Effector CD4-positive, alpha-beta T cell (primary cell): Measurements from ENCODE around the gene ADARB1.

ENCODE experiments used
- DNase-seq: peaks from one replicate; pipeline ENCODE4 v3.0.0-alpha.2; 2020

The ADARB1 gene

DNA sequence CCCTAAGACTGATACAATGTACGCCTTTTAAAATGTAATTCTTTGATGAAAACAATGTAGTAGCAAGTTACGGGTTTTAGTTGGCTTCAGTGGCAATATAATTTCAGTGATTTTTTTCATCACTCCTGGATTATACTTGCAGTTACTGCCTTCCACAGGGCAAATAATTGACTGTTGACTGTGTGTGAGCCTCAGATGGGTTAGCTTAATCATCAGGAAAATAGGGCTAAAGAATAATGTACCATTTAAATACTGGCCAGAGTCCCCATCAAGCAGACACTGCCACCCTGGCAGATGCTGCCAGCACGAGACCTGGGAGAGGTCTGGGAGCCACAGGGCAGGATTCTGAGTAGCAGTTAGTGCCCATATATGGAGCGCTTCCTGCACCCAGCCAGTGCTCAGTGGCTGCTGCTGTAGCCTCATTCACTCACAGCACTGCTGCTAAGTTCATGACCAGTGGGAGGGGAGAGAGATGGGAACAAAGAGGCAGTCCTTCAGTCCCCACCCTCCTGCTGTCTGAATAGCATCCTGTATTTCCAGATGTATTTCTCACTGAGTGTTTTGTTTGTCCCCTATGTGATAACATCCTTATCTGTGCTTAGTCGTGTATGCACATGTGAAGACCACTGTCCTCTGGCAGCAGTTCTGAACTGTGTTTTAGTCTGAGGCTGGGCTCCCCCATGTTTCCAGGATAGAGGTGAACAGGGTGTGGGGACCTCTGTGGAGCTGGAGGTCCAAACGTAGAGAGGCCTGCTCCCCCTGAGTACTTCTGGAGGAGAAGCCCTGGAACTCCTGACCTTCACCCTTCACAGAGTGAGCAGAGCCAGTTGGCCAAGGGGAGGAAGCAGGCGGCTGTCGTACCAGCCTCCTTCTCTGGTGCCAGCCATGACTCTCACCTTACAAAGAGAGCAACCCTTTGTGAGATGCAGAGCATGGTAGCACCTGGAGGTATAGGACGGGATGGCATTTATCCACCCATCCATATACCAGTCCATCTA lies 80.4 kb downstream of the ADARB1 start:
- DNase-seq: no peak

DNA sequence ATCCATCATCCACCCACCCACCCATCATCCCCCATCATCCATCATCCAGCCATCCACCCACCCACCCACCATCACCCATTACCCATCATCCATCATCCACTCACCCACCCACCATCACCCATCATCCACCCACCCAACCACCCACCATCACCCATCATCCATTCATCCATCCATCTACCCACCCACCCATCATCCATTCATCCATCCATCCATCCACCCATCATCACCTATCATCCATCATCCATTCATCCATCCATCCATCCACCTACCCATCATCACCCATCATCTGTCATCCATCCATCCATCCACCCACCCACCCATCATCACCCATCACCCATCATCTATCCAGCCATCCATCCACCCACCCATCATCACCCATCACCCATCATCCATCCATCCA lies 81.5 kb downstream of the ADARB1 start:
- DNase-seq: no peak

DNA sequence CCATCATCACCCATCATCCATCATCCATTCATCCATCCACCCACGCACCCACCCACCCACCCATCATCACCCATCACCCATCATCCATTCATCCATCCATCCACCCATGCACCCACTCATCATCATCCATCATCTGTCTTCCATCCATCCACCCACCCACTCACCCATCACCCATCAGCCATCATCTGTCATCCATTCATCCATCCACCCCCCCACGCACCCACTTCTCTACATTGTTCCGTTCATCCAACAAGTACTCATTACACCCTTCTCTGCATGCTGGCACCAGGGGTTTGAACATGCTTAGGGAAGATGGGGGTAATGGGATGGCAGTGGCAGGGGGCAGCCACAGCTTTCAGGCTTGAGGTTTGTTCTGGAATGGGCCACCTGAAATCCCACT lies 82.1 kb downstream of the ADARB1 start:
- no peak for DNase-seq

DNA sequence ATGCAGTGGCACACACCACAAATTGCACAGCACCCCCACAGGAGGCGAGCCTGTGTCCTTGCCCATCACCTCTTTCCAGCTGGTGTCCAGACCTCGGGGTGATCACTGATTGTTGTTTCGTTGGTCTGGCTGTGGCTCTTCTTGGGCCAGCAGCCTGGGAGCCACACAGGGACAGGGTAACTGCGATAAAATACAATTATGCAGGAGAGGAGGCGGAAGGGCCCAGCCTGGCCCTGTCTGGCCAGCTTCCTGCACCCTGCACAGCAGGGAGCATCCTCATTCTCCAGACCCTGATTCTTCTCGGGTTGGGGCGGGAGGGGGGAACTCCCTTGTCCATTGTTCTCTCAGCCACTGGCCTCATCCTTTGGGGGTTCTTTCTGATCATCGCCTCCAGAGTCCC lies 83.6 kb downstream of the ADARB1 start:
- no peak for DNase-seq

- DNase-seq: no peak
These were observed 84.4 kb downstream of the ADARB1 start for GRCh38 chr21:45158491-45159423.

- no peak for DNase-seq
These were observed 85.8 kb downstream of the ADARB1 start for GRCh38 chr21:45160198-45160597.

DNA sequence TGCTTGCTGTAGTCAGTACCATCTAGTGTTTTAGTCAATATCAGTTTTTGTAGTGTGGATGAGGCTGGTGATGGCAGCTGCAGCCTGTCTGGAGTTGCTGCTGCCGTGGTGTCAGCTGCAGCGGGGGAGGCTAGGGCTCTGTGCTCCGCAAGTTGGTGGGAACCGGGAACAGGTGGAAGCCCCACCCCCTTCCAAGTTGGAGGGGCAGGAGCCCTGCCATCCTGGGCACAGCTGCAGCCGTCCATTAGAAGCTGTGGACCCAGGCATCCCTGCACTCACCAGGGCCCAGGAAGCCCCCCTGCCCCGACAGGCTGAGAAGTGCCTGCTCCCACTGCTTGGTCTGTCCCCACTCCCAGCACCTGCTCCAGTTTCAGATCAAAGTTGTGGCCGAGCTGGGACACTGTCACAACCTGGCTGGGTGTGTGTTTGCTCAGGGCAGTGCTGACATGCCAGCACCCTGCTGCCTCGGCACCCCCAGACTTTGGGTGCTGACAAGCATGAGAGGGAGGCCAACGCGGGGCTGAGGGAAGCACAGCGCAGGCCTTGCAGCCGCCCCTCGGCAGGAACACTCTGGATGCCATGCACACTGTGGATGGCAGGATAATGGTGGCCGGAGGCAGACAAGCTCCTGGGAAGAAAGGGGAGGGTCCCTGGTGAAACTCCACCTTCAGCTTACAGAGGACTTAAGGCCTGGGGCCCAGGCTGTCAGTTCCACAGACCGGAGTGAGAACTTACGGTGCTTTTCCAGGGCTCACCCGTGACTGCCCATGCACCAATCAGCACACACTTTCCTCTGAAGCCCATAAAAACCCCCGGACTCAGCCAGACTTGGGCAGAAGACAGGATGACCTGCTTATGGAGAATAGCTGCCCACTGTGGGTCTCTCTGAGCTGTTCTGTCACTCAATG lies 86.9 kb downstream of the ADARB1 start:
- DNase-seq: no peak

- DNase-seq: no peak
These were observed 87.7 kb downstream of the ADARB1 start for GRCh38 chr21:45162115-45162514.

- no peak for DNase-seq
These were observed 88.4 kb downstream of the ADARB1 start for GRCh38 chr21:45162809-45163208.

DNA sequence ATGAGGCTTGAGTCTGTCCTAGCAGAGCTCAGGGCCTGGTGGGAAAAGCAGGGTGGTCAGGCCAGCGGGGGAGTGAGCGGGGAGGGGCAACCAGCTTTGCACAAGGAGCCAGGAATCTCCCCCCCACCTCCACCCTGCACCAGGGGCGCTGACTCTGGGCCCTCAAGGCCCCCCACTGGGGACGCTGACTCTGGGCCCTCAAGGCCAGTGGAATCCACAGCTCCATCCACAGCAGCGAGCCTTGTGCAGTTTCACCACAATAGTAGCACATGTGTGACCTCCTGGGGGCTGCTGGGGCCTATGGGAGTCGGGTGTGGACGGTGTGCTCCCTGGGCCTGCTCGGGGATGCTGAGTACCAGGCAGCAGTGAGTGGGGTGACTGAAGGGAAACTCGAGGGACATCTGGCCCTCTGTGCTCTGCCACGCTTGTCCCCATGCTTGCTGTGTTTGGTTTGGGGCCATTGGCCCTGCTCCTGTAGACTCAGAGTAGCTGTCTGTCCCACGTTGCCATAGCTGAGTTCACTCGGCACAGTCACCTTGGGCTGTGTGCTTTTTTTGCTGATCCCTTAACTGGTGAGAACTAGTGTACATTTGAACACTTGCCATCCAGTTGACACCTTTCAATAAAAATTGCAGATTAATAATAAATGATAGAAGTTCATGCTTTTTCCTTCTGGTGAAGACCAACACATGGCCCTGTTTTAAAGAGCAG lies 89.2 kb downstream of the ADARB1 start:
- no peak for DNase-seq

DNA sequence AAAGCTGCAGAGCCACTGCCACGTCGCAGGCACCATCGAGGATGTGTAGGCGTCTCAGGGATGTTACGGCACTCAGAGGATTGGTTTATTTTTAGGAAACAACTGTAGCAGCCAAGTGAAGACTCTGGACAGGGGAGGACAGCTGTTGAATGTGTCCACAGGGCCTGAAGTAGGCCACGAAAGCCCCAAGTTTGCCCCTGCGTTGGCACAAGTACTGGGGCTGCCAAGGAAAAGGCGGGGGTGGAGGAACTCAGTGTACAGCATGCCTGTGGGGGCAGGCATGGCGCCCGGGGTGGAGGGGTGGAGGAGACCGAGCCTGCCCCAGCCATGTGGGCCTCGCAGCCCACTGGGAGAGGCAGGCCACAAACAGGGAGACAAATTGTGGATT lies 89.7 kb downstream of the ADARB1 start:
- DNase-seq: no peak

DNA sequence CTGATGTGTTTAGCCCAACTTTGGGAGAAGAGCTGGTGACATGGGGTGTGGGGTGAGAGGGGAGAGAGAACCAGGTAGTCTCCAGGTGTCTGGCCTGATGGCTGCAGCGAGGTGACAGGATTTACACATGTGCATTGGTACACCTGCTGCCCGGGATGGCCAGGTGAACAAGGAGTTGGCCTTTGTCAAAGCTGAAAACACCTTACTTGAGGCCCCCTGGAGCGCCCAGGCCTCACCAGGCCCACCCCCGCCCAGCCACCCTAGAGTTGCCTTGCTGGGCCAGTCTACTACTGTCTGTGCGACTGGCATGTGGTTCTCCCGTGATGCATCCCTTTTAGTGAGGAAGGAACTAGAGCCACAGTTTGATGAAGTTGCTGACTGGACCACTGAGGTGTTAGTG lies 90.5 kb downstream of the ADARB1 start:
- no peak for DNase-seq

DNA sequence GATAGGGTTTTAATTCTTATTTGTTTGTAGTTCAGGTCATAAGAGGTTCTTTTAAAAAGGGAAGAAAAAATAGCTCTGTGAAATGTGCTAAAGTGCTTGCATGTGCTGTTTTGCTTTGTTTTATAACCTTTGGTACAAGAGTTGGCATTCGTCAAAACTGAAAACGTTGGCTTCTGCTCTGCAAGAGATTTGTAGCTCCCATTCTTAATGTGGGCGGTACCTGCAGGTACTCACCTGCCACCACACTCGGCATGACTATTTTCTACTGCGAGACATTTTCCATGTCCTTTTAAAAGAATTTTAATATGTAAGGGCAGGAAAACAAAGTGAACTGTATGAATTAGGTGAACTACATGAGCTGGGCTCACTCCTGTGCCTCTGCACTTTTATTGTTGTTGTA lies 92.6 kb downstream of the ADARB1 start:
- no peak for DNase-seq

GRCh38 chr21:45167796-45168222 lies 93.4 kb downstream of the ADARB1 start:
- DNase-seq: no peak

- no peak for DNase-seq
These were observed 94.1 kb downstream of the ADARB1 start for GRCh38 chr21:45168522-45168921.

DNA sequence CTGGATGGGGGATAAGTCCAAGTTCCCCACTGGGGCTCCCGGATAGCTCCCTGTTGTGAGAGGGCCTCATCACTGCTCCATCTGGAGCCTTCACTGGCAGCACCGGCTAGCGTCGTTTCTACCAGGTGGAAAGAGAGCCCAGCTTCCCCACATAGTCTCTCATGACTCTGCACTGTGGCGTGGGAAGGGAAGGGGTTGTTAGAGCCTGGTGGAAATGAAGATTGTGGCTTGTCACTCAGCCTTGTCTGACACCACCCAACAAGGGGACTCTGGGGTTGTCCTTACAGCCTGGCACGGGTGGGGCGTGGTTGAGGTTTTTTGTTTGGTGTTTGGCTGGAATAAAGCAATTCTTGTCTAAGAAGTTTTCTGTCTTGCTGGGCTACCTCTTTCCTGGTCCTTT lies 94.6 kb downstream of the ADARB1 start:
- DNase-seq: no peak

DNA sequence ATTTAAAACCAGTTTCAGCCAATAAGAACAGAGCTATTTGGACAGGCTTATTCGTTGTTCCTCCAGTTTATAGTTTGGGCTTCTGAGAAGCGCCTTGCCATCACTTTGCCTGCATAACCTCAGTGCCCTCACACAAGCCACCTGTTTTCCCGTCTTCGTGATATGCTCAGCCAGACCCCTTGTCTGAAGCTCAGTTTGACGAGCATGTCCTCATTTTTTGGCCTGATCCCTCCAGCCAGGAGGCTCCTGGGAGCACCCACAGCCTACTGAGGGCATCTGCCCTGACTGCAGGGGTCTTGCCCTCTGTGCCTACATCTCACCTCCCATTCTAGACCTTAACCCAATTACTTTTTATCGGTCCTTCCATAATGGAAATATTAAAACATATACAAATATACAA lies 95.3 kb downstream of the ADARB1 start:
- no peak for DNase-seq

DNA sequence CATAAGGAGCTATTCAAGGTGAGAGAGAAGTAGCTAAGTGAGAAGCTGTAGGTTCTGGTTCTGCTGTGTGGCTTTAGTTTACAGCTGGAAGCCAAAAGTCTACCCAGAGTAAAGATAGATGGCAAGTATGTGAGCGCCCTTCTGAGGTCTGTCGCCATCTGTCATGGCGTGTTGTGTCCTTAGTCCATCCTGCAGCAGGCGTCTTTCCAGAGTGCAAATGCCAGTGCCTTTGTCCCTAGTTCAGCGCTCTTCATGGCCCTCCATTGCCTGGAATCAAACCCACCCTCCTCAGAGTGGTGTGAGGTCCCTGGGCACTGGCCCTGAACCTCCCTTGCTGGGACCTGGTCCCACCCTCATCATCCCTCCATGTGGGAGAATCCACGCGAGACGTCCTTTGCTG lies 96.6 kb downstream of the ADARB1 start:
- no peak for DNase-seq

- no peak for DNase-seq
These were observed 98.0 kb downstream of the ADARB1 start for GRCh38 chr21:45172420-45172819.

- no peak for DNase-seq
These were observed 101.1 kb downstream of the ADARB1 start for GRCh38 chr21:45175326-45176095.

GRCh38 chr21:45176141-45176540 lies 101.8 kb downstream of the ADARB1 start:
- DNase-seq: no peak
